ENCODE measurements around the gene WDR20. TPM values are rescaled to one million over a fixed set of nuclear protein-coding genes. Genes with fewer than 3 reads are reported as not detected.

WDR20 gene
- total RNA-seq, 2 experiments from 2014 or later: 40.1 to 41.2 TPM

GRCh38 chr14:102208741-102209140 lies 69.0 kb downstream of the WDR20 start:
- H3K36me3 Mint-ChIP-seq (ENCODE audit: low read depth): peaks cover 63% of the 10 kb centered on the region
- no peak overlapping the region for H3K27ac Mint-ChIP-seq
- H3K4me1 Mint-ChIP-seq (ENCODE audit: low read depth): peaks cover 7% of the 10 kb centered on the region
- H3K9me3 Mint-ChIP-seq: no peaks in the 10 kb centered on the region
- TF ChIP-seq, protein P1, sequence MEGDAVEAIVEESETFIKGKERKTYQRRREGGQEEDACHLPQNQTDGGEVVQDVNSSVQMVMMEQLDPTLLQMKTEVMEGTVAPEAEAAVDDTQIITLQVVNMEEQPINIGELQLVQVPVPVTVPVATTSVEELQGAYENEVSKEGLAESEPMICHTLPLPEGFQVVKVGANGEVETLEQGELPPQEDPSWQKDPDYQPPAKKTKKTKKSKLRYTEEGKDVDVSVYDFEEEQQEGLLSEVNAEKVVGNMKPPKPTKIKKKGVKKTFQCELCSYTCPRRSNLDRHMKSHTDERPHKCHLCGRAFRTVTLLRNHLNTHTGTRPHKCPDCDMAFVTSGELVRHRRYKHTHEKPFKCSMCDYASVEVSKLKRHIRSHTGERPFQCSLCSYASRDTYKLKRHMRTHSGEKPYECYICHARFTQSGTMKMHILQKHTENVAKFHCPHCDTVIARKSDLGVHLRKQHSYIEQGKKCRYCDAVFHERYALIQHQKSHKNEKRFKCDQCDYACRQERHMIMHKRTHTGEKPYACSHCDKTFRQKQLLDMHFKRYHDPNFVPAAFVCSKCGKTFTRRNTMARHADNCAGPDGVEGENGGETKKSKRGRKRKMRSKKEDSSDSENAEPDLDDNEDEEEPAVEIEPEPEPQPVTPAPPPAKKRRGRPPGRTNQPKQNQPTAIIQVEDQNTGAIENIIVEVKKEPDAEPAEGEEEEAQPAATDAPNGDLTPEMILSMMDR (IDR thresholded peaks at IDR 0.05): no peak
- Histone ChIP-seq H3K27me3 (ENCODE audit: control insufficient read depth in 1 of 2, insufficient read depth in 2 of 2, low read length in 2 of 2) (no peaks in the 10 kb centered on the region), H3K27ac (ENCODE audit: low read depth in 1 of 2, low read length in 2 of 2) (no peak overlapping the region), H3K9me3 (ENCODE audit: control insufficient read depth in 1 of 2, insufficient read depth in 1 of 2, low read length in 2 of 2) (no peaks in the 10 kb centered on the region), H3K4me3 (ENCODE audit: low read length) (no peak overlapping the region), H3K4me1 (ENCODE audit: insufficient read depth, low read length) (no peaks in the 10 kb centered on the region), H3K36me3 (ENCODE audit: insufficient read depth, low read length) (peaks cover 79% of the 10 kb centered on the region)
- ATAC-seq (ENCODE audit: poor library complexity) (no peak), DNase-seq (no peak)
- CTCF ChIA-PET: no interaction called here
- POLR2A ChIA-PET: no interaction called here
- intact Hi-C loops (cut with DNase I, micrococcal nuclease): no loop called here
- H3K4me3 Mint-ChIP-seq: no peak overlapping the region
- H3K27me3 Mint-ChIP-seq: no peaks in the 10 kb centered on the region

- POLR2A ChIA-PET: no interaction called here
- no peaks in the 10 kb centered on the region for H3K9me3 ChIP-seq (ENCODE audit: control insufficient read depth in 1 of 2, insufficient read depth in 1 of 2, low read length in 2 of 2)
- no peak overlapping the region for H3K27ac Mint-ChIP-seq
- no peak overlapping the region for H3K4me3 ChIP-seq (ENCODE audit: low read length)
- TF ChIP-seq, protein P1 (IDR thresholded peaks at IDR 0.05): no peak
- no peaks in the 10 kb centered on the region for H3K4me1 ChIP-seq (ENCODE audit: insufficient read depth, low read length)
- DNase-seq (no peak), ATAC-seq (ENCODE audit: poor library complexity) (no peak)
- intact Hi-C loops (cut with DNase I, micrococcal nuclease): no loop called here
- H3K36me3 Mint-ChIP-seq (ENCODE audit: low read depth): peaks cover 58% of the 10 kb centered on the region
- CTCF ChIA-PET: no interaction called here
- H3K4me1 Mint-ChIP-seq (ENCODE audit: low read depth): peaks cover 2% of the 10 kb centered on the region
- H3K4me3 Mint-ChIP-seq: no peak overlapping the region
- H3K36me3 ChIP-seq (ENCODE audit: insufficient read depth, low read length): peaks cover 72% of the 10 kb centered on the region
- H3K27ac ChIP-seq (ENCODE audit: low read depth in 1 of 2, low read length in 2 of 2): no peak overlapping the region
- no peaks in the 10 kb centered on the region for H3K27me3 Mint-ChIP-seq
- H3K27me3 ChIP-seq (ENCODE audit: control insufficient read depth in 1 of 2, insufficient read depth in 2 of 2, low read length in 2 of 2): no peaks in the 10 kb centered on the region
- H3K9me3 Mint-ChIP-seq: no peaks in the 10 kb centered on the region
Observed at GRCh38 chr14:102209224-102209966, 69.7 kb downstream of the WDR20 start.

DNA sequence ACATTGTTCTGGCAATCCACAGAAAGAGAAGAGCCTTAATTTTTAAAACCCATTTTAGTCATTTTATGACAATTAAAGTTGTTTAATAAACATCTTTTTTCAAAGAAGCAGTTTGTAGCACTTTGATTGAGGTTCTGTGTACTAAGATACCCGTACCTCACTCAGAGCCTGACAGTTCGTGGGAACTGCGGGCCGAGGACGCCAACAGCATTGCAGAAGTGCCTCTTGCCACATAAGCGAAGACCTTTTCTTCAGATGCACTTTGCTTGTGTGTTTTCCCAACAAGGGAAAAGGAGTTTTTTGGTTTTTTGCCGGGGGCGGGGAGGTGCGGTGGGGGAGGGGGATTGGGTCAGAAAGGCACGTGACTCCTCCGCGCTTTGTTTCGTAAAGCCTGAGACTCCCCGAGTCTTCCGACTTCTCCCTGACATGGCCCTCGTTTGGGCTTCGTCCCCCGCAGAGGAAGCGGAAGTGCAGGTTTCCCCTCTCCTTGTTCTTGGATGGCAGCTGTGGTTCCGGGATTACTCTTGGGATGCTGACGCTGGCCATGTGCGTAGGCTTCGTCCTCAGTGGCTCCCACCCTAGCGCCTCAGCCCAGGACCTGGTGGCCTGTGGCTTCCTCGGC lies 70.8 kb downstream of the WDR20 start:
- ChIA-PET POLR2A (no interaction called here), CTCF (no interaction called here)
- H3K27me3 ChIP-seq (ENCODE audit: control insufficient read depth in 1 of 2, insufficient read depth in 2 of 2, low read length in 2 of 2): no peaks in the 10 kb centered on the region
- TF ChIP-seq, protein P1 (IDR thresholded peaks at IDR 0.05): no peak
- Mint-ChIP-seq H3K4me1 (ENCODE audit: low read depth) (no peaks in the 10 kb centered on the region), H3K27ac (no peak overlapping the region), H3K27me3 (no peaks in the 10 kb centered on the region), H3K9me3 (no peaks in the 10 kb centered on the region), H3K36me3 (ENCODE audit: low read depth) (peaks cover 50% of the 10 kb centered on the region), H3K4me3 (no peak overlapping the region)
- intact Hi-C loops (cut with DNase I, micrococcal nuclease): no loop called here
- no peaks in the 10 kb centered on the region for H3K9me3 ChIP-seq (ENCODE audit: control insufficient read depth in 1 of 2, insufficient read depth in 1 of 2, low read length in 2 of 2)
- H3K36me3 ChIP-seq (ENCODE audit: insufficient read depth, low read length): peaks cover 67% of the 10 kb centered on the region
- H3K27ac ChIP-seq (ENCODE audit: low read depth in 1 of 2, low read length in 2 of 2): no peak overlapping the region
- ATAC-seq (ENCODE audit: poor library complexity): no peak
- H3K4me3 ChIP-seq (ENCODE audit: low read length): no peak overlapping the region
- no peak for DNase-seq
- H3K4me1 ChIP-seq (ENCODE audit: insufficient read depth, low read length): no peaks in the 10 kb centered on the region

Data from CD4-positive, alpha-beta T cell (primary cell).